ENCODE results near the gene RGMA. TPM values are rescaled to one million over a fixed set of nuclear protein-coding genes. Genes with fewer than 3 reads are reported as not detected.

RGMA gene
- total and polyA plus RNA-seq, 2 of the 8 experiments (the other 6 are each of a cell fraction or from before 2014, with no cell fraction given), result 19.9 to 39.8 TPM

- TF ChIP-seq, protein P1, sequence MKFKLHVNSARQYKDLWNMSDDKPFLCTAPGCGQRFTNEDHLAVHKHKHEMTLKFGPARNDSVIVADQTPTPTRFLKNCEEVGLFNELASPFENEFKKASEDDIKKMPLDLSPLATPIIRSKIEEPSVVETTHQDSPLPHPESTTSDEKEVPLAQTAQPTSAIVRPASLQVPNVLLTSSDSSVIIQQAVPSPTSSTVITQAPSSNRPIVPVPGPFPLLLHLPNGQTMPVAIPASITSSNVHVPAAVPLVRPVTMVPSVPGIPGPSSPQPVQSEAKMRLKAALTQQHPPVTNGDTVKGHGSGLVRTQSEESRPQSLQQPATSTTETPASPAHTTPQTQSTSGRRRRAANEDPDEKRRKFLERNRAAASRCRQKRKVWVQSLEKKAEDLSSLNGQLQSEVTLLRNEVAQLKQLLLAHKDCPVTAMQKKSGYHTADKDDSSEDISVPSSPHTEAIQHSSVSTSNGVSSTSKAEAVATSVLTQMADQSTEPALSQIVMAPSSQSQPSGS (IDR thresholded peaks at IDR 0.05; ENCODE audit: low read length), result no peak
- no peak for TF ChIP-seq POLR2AphosphoS5 (IDR thresholded peaks at IDR 0.05; ENCODE audit: low read depth, low read length)
- no peak for TF ChIP-seq JUND (IDR thresholded peaks at IDR 0.05; ENCODE audit: low read length)
- no peak for TF ChIP-seq ZNF274 (IDR thresholded peaks at IDR 0.05; ENCODE audit: borderline replicate concordance, extremely low read depth, low read length)
- TF ChIP-seq ATF3 (IDR thresholded peaks at IDR 0.05; ENCODE audit: insufficient read depth, low read depth, low read length), result no peak
Observed at GRCh38 chr15:93127286-93127685, 38.3 kb upstream of the RGMA start (continued).

All from H1 (cell line).